Ishikawa (cell line): ENCODE results near the gene ACTRT2.

Source experiments
- CEBPB ChIP-seq: IDR thresholded peaks from 2 replicates; pipeline ENCODE4 v1.6.1; 2012
- CREB1 ChIP-seq: IDR thresholded peaks from 2 replicates; pipeline ENCODE4 v1.6.1; 2012; ENCODE audit warnings: low read depth
- EGR1 ChIP-seq: IDR thresholded peaks from 2 replicates; pipeline ENCODE4 v1.6.1; 2012
- EP300 ChIP-seq: IDR thresholded peaks from 2 replicates; pipeline ENCODE4 v1.6.1; 2012; ENCODE audit warnings: borderline replicate concordance
- FOXM1 ChIP-seq: IDR thresholded peaks from 2 replicates; pipeline ENCODE4 v1.6.1; 2012; ENCODE audit warnings: low read depth, borderline replicate concordance
- NFIC ChIP-seq: IDR thresholded peaks from 2 replicates; pipeline ENCODE4 v1.6.1; 2012
- RAD21 ChIP-seq: IDR thresholded peaks from 2 replicates; pipeline ENCODE4 v1.6.1; 2012; ENCODE audit warnings: low read depth
- TAF1 ChIP-seq: IDR thresholded peaks from 2 replicates; pipeline ENCODE4 v1.6.1; 2012; ENCODE audit warnings: low read depth, mild to moderate bottlenecking
- TCF12 ChIP-seq: IDR thresholded peaks from 2 replicates; pipeline ENCODE4 v1.6.1; 2012; ENCODE audit warnings: low read depth
- TEAD4 ChIP-seq: IDR thresholded peaks from 2 replicates; pipeline ENCODE4 v1.6.1; 2012
- YY1 ChIP-seq: IDR thresholded peaks from 2 replicates; pipeline ENCODE4 v1.6.1; 2012; ENCODE audit warnings: low read depth
- ZBTB7A ChIP-seq: IDR thresholded peaks from 2 replicates; pipeline ENCODE4 v1.6.1; 2012; ENCODE audit warnings: low read depth
- TF ChIP-seq, protein P1 (sequence below): IDR thresholded peaks from 2 replicates; pipeline ENCODE4 v1.6.1; 2012
- TF ChIP-seq, protein P2 (sequence below): IDR thresholded peaks from 2 replicates; pipeline ENCODE4 v1.6.1; 2012
- TF ChIP-seq, protein P3 (sequence below): IDR thresholded peaks from 2 replicates; pipeline ENCODE4 v1.6.1; 2012; ENCODE audit warnings: low read depth, mild to moderate bottlenecking

The ACTRT2 gene

DNA sequence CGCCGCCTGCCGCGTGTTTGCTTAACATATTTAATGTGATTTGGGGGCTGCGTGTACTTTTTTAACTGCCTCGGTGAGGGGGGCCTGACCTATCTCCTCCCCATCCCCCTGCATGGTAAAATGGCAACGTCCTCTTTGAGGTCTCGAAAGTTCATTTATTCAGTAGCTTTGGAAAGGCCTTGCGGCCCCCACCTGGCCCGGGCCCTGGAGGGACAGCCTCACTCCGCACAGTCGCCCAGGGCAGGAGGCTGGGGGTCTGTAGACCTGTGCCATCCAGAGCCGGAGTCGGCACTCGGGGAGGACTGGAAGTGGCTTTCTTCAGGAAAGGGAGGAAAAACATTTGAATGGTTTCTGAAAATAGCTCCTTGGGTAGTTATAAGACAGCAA is 38.0 kb upstream of the ACTRT2 start:
- TF ChIP-seq EGR1 (no peak), EP300 (no peak)
- TF ChIP-seq, protein P1, sequence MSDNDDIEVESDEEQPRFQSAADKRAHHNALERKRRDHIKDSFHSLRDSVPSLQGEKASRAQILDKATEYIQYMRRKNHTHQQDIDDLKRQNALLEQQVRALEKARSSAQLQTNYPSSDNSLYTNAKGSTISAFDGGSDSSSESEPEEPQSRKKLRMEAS, result no peak

DNA sequence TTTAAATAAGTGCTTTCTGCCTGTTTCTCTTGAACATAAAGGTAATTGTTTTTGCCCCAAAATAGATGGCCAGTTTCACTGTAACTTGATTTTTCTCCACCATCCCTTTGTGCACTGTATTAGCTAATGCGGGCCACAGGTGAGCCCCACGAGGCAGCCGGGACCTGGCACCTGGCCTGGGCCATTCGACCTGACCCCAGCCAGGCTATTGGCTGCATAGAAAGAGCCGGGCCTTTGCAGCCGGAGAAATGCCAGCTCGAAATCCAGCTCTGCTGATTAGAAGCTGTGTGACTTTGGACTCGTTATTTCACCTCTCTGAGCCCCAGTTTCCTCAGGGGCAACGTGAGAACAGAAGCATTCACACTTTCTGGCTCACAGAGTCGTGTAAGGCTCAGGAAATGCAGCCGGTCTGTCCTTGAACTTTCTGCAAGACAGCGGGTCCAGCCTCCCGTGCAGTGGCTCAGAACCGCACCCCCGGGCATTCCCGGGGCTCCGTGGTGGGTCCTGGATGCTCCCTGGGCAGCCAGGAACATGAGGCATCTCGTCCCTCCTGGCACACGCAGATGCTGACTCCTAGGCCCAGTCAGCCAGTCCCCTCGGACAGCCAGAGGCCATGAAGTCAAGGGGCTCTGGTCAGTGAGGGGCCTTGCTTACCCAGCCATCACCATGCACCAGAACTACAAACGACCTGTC is 37.4 kb upstream of the ACTRT2 start:
- no peak for TF ChIP-seq YY1
- TF ChIP-seq EP300, result no peak
- TF ChIP-seq NFIC, result no peak
- TF ChIP-seq EGR1, result no peak
- TF ChIP-seq CREB1, result no peak
- TF ChIP-seq ZBTB7A, result no peak
- TF ChIP-seq TAF1, result no peak
- TF ChIP-seq, protein P2, sequence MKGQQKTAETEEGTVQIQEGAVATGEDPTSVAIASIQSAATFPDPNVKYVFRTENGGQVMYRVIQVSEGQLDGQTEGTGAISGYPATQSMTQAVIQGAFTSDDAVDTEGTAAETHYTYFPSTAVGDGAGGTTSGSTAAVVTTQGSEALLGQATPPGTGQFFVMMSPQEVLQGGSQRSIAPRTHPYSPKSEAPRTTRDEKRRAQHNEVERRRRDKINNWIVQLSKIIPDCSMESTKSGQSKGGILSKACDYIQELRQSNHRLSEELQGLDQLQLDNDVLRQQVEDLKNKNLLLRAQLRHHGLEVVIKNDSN, result no peak
- TF ChIP-seq, protein P1, result no peak
- no peak for TF ChIP-seq FOXM1
- TF ChIP-seq, protein P3, sequence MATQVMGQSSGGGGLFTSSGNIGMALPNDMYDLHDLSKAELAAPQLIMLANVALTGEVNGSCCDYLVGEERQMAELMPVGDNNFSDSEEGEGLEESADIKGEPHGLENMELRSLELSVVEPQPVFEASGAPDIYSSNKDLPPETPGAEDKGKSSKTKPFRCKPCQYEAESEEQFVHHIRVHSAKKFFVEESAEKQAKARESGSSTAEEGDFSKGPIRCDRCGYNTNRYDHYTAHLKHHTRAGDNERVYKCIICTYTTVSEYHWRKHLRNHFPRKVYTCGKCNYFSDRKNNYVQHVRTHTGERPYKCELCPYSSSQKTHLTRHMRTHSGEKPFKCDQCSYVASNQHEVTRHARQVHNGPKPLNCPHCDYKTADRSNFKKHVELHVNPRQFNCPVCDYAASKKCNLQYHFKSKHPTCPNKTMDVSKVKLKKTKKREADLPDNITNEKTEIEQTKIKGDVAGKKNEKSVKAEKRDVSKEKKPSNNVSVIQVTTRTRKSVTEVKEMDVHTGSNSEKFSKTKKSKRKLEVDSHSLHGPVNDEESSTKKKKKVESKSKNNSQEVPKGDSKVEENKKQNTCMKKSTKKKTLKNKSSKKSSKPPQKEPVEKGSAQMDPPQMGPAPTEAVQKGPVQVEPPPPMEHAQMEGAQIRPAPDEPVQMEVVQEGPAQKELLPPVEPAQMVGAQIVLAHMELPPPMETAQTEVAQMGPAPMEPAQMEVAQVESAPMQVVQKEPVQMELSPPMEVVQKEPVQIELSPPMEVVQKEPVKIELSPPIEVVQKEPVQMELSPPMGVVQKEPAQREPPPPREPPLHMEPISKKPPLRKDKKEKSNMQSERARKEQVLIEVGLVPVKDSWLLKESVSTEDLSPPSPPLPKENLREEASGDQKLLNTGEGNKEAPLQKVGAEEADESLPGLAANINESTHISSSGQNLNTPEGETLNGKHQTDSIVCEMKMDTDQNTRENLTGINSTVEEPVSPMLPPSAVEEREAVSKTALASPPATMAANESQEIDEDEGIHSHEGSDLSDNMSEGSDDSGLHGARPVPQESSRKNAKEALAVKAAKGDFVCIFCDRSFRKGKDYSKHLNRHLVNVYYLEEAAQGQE, result no peak
- no peak for TF ChIP-seq TCF12

DNA sequence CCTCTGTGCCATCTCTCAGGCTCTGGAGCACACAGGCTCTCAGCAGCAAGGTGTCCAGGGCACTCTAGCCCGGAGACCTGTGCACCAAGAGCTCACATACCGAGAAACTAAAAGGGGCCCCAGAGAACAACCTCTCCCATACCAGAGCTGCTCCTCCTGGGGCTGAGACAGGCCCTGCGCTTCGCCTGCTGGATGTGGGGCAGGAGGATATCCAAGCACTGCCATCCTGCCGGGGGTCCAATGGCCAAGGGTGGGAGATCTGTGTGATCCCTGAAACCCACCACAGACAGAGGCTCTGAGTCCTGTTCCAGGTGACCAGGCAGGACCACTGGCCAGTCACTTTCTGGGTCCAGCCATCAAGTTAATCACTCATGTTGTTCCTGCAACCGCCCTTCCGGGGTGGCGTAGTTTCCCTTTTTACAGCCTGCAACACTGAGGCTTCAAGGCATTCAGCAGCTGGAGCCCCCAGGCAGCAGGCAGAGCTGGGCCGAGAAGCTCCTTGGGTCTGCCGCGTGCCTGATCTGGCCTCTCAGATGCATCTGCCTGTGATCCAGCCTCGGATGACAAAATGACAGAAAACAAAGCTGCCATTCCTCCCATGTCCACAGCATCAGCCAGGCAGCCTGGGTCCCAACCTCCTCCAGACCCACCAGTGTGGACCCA is 36.7 kb upstream of the ACTRT2 start:
- TF ChIP-seq YY1 (no peak), TEAD4 (no peak), TCF12 (no peak)

DNA sequence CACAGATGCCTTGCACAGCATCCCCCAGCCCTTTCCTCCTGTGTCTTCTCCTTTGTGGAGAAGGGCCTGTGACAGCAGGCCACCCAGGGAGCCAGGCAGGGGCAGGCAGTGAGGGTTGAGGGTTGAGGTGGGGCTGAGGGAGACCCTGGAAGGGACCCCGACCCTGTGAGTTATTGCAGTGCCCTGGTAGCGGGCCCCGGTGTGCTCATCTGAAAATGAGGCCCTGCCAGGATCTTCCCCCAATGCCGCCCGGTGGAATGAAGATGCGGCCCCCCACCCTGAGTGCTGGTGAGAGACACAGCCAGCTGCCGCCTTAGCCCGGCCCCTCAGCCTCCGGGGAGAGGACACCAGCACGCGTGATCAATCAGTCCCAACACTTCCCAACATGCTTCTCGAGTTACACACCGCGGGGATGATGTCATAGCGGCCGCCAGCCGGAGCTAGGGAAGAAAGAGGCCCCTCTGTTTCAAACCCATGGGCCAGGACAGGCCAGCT is 36.2 kb upstream of the ACTRT2 start:
- no peak for TF ChIP-seq CREB1
- TF ChIP-seq ZBTB7A, result no peak
- no peak for TF ChIP-seq EP300
- TF ChIP-seq, protein P3, result no peak
- no peak for TF ChIP-seq TAF1
- TF ChIP-seq TEAD4, result no peak
- TF ChIP-seq CEBPB, result no peak
- no peak for TF ChIP-seq RAD21
- TF ChIP-seq NFIC, result no peak

DNA sequence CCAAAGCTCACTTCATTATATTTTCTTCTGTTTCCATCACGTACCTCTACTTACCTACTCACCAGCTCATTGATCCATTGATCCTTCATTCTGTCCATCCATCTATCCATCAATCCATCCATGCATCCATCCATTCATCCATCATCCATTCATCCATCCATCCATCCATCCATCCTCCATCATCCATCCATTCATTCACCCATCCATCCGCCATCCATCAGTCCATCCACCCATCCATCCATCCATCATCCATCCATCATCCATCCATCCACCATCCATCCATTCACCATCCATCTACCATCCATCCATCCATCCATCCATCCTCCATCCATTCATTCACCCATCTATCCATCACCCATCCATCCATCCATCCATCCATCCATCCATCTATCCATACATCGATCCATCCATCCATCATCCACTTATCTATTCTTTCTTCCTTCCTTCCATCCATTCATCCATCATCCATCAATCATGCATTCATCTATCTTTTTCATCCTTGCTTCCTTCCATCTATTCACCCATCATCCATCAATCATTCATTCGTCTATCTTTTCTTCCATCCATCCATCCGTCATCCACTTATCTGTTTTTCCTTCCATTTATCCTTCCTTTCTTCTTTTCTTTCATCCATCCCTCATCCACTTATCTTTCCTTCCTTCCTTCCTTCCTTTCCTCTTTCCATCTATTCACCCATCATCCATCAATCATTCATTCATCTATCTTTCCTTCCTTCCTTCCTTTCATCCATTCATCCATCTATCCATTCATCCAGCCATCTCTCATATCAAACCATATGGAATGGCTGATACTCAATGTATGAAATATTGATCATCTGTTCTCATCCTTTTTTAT is 35.3 kb upstream of the ACTRT2 start:
- TF ChIP-seq, protein P2, result no peak
- TF ChIP-seq RAD21 (no peak), CREB1 (no peak), YY1 (no peak), TEAD4 (no peak), EGR1 (no peak), NFIC (no peak), FOXM1 (no peak), TAF1 (no peak), TCF12 (no peak), CEBPB (no peak)
- TF ChIP-seq, protein P3, result no peak
